GM21515 (cell line): ENCODE measurements around the gene FHOD3.

Source experiments
- ATAC-seq: cut with Tn5 transposase; IDR thresholded peaks from one replicate; pipeline ENCODE4 v1.9.1; 2021; ENCODE audit not compliant: unreplicated experiment

Gene FHOD3

GRCh38 chr18:36578871-36579710 lies 281.6 kb downstream of the FHOD3 start:
- ATAC-seq: no peak

GRCh38 chr18:36580266-36580665 lies 282.8 kb downstream of the FHOD3 start:
- no peak for ATAC-seq

GRCh38 chr18:36580874-36581750 lies 283.6 kb downstream of the FHOD3 start:
- no peak for ATAC-seq

GRCh38 chr18:36582988-36583745 lies 285.7 kb downstream of the FHOD3 start:
- ATAC-seq: peak; percentile 52

- no peak for ATAC-seq
Measured at GRCh38 chr18:36589857-36590543, 292.5 kb downstream of the FHOD3 start.

GRCh38 chr18:36590621-36591580 lies 293.4 kb downstream of the FHOD3 start:
- ATAC-seq: no peak

- no peak for ATAC-seq
Measured at GRCh38 chr18:36592282-36592681, 294.8 kb downstream of the FHOD3 start.

- ATAC-seq: no peak
Measured at GRCh38 chr18:36593001-36593400, 295.5 kb downstream of the FHOD3 start.

GRCh38 chr18:36593641-36594040 lies 296.1 kb downstream of the FHOD3 start:
- no peak for ATAC-seq

- no peak for ATAC-seq
Measured at GRCh38 chr18:36594621-36595020, 297.1 kb downstream of the FHOD3 start.

- no peak for ATAC-seq
Measured at GRCh38 chr18:36595046-36595817, 297.7 kb downstream of the FHOD3 start.

GRCh38 chr18:36595818-36596215 lies 298.3 kb downstream of the FHOD3 start:
- no peak for ATAC-seq

GRCh38 chr18:36597636-36598035 lies 300.1 kb downstream of the FHOD3 start:
- no peak for ATAC-seq

- ATAC-seq: no peak
Measured at GRCh38 chr18:36600548-36600947, 303.0 kb downstream of the FHOD3 start.

GRCh38 chr18:36601316-36601715 lies 303.8 kb downstream of the FHOD3 start:
- ATAC-seq: no peak

- ATAC-seq: no peak
Measured at GRCh38 chr18:36602071-36602470, 304.6 kb downstream of the FHOD3 start.

GRCh38 chr18:36602620-36603019 lies 305.1 kb downstream of the FHOD3 start:
- ATAC-seq: no peak

- ATAC-seq: no peak
Measured at GRCh38 chr18:36608107-36608506, 310.6 kb downstream of the FHOD3 start.

- no peak for ATAC-seq
Measured at GRCh38 chr18:36610258-36610657, 312.7 kb downstream of the FHOD3 start.
